Psoas muscle (tissue), 8 donors: ENCODE measurements around the gene SMAD7. TPM values are rescaled to one million over a fixed set of nuclear protein-coding genes. Genes with fewer than 3 reads are reported as not detected.

ENCODE experiments used
- ATAC-seq, 4 donors: fragments of 200-7000 bp; cut with Tn5 transposase; one replicate each; pipeline ENCODE4 v1.9.1; 2020; ENCODE audit warnings: moderate library complexity in 3 of 4, mild to moderate bottlenecking in 2 of 4
- DNase-seq, 2 donors: peaks; one replicate each; pipeline ENCODE4 v3.0.0-alpha.2; 2020
- H3K27ac ChIP-seq: fragments of 200-600 bp; one replicate; pipeline ENCODE4 v1.8.0; 2022
- H3K27me3 ChIP-seq, 3 donors: fragments of 200-600 bp in 1 of 3; one replicate each; pipeline versions ENCODE4 v1.6.1 to v1.8.0; 2013 to 2022; ENCODE audit warnings: low read length in 2 of 3, mild to moderate bottlenecking in 2 of 3, moderate library complexity in 1 of 3; ENCODE audit not compliant: insufficient read depth in 3 of 3
- H3K36me3 ChIP-seq, 2 donors: fragments of 200-600 bp in 1 of 2; one replicate each; pipeline versions ENCODE4 v1.6.1 to v1.8.0; 2013 to 2022; ENCODE audit warnings: low read depth in 1 of 2, mild to moderate bottlenecking in 1 of 2, moderate library complexity in 1 of 2; ENCODE audit not compliant: insufficient read depth in 1 of 2
- H3K4me1 ChIP-seq: fragments of 200-600 bp; one replicate; pipeline ENCODE4 v1.8.0; 2022
- H3K4me3 ChIP-seq: fragments of 200-600 bp; one replicate; pipeline ENCODE4 v1.8.0; 2022; ENCODE audit warnings: mild to moderate bottlenecking
- H3K9me3 ChIP-seq: fragments of 200-600 bp; one replicate; pipeline ENCODE4 v1.8.0; 2022
- CTCF ChIP-seq: fragments of 200-600 bp; IDR thresholded peaks from one replicate; pipeline ENCODE4 v1.8.0; 2022; ENCODE audit warnings: antibody characterized with exemption
- WGBS, 3 donors: extraction: QIAGEN DNeasy Blood & Tissue Kit; methylation state at CpG; one replicate each; pipeline versions ENCODE4 v1.1.6 to v1.1.7; 2013; 5-methylcytosine and 5-hydroxymethylcytosine counted together
- intact Hi-C, 2 donors: fragments of 100-400 bp; cut with DNase I; formaldehyde crosslinking; loops; one replicate each; pipeline versions ENCODE4 v1.11.0 to v1.14.2; 2022
- polyA plus RNA-seq, 3 donors: library from polyadenylated mRNA; stranded (reverse); fragments of 200-250 nt; gene quantifications; one replicate each; pipeline ENCODE4 v1.2.3, GENCODE V29; 2013
- total RNA-seq, 4 donors: library from RNA; stranded (reverse); fragmentation: NEBNext Ultra II Directional in 2 of 4; extraction: Animal tissue kit (Norgen Biotek cat#: 25700) in 2 of 4; gene quantifications; one replicate each; pipeline versions ENCODE4 v1.2.1 to v1.2.4, GENCODE V29; 2021 to 2023
- donor health status: healthy with polysubstance abuse.
- donor health status: DM: no; HTN: no; CAD: no; lungs with moderate emphysema.
- donor health status: Bipolar disorder and iron deficiency.
- donor health status: healthy.
- donor health status: DM: yes; HTN: yes; CAD: no.
- donor health status: DM: no; HTN: no; CAD: no.
- donor health status: DM: no; HTN: no; CAD: no.
- donor health status: DM: yes; HTN: yes; CAD: no.

Gene SMAD7
- total and polyA plus RNA-seq, 7 donors = 5.4 to 14.7 (median 8.4) TPM

GRCh38 chr18:48893608-48894600 is 56.9 kb downstream of the SMAD7 start:
- TF ChIP-seq CTCF = no peak
- intact Hi-C loops = loop anchor here in 1 of 2 donors (2.0 kb wide), 1 partner anchor 21 kb away; no protein-coding TSS in a partner anchor
- no peaks in the 10 kb centered on the region for H3K9me3 ChIP-seq
- H3K36me3 ChIP-seq = no peaks in the 10 kb centered on the region
- ATAC-seq (no peak), DNase-seq (no peak)
- no peaks in the 10 kb centered on the region for H3K27me3 ChIP-seq
- H3K27ac ChIP-seq = no peak overlapping the region
- H3K4me1 ChIP-seq = no peaks in the 10 kb centered on the region
- 85 to 91% (median 88%) methylated on average over 24 to 25 of the region's 25 CpGs for WGBS, 3 donors
- H3K4me3 ChIP-seq = no peak overlapping the region

GRCh38 chr18:48893061-48893607 is 57.6 kb downstream of the SMAD7 start:
- DNase-seq (no peak), ATAC-seq (no peak)
- WGBS, 3 donors = 81 to 88% (median 87%) methylated on average over 14 of the region's 14 CpGs
- Histone ChIP-seq H3K27ac (no peak overlapping the region), H3K9me3 (no peaks in the 10 kb centered on the region), H3K27me3 (no peaks in the 10 kb centered on the region), H3K4me1 (no peaks in the 10 kb centered on the region), H3K36me3 (no peaks in the 10 kb centered on the region), H3K4me3 (no peak overlapping the region)
- intact Hi-C loops = no loop called here
- TF ChIP-seq CTCF = no peak

GRCh38 chr18:48892146-48892855 is 58.5 kb downstream of the SMAD7 start:
- DNase-seq = no peak
- Histone ChIP-seq H3K36me3 (no peaks in the 10 kb centered on the region), H3K9me3 (no peaks in the 10 kb centered on the region), H3K27ac (no peak overlapping the region), H3K4me1 (peaks cover 5% of the 10 kb centered on the region), H3K27me3 (no peaks in the 10 kb centered on the region), H3K4me3 (no peak overlapping the region)
- no peak for TF ChIP-seq CTCF
- WGBS, 3 donors = 84 to 88% (median 87%) methylated on average over 22 of the region's 22 CpGs
- intact Hi-C loops = no loop called here
- ATAC-seq = no peak

- TF ChIP-seq CTCF = no peak
- H3K4me1 ChIP-seq = peaks cover 6% of the 10 kb centered on the region
- no peak for DNase-seq
Observed at GRCh38 chr18:48891721-48892120, 59.0 kb downstream of the SMAD7 start.

More at GRCh38 chr18:48891721-48892120, 59.0 kb downstream of the SMAD7 start:
- Histone ChIP-seq H3K27me3 (no peaks in the 10 kb centered on the region), H3K36me3 (no peaks in the 10 kb centered on the region), H3K27ac (no peak overlapping the region), H3K9me3 (no peaks in the 10 kb centered on the region), H3K4me3 (no peak overlapping the region)
- no peak for ATAC-seq
- intact Hi-C loops = no loop called here
- WGBS, 3 donors = 97 to 100% (median 100%) methylated on average over 4 of the region's 4 CpGs
